ENCODE data around the gene OSBPL3.
A peak's percentile ranks its signal among the peaks of the same experiment; 100 is the strongest.
"Not testable (repeated sequence)": the region's sequence is repeated elsewhere in the genome, so short reads cannot be mapped to it uniquely, and the experiment has no call there.

Gene OSBPL3

DNA sequence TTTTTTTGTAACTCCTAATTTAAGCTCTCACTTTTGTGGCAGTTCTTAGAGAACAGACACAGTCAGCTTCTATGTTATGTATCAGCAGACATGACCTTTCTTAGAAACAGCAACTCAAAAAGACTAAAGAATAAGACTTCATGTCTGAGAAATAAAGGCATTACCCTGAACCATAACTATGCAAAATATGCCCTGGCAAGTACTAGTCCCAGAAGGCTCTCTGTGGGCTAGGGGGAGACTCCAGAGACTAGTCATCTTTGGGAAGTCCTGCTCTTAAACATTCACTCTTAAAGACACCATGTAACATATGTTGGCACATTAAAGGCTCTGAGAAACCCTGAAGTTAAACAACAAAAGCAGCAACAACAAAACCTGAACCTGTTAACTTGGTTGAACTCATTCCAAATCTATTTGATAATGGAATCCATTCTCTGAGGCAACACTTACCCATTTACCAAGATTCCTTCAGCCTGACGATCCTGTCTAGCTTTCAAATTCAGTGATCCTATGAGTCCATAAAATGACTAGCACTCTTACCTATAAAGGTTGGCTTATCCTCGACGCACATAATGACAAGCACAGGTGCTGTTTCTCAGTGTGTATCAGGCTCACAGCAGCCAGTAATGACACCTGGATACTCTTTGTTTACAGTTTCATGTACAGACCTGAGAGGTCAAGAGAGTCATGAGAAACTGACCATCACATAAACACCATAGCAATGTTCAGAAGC lies 62.3 kb downstream of the OSBPL3 start:
- DNase-seq (ENCODE audit: low read depth in 3 of 3): no peak

DNA sequence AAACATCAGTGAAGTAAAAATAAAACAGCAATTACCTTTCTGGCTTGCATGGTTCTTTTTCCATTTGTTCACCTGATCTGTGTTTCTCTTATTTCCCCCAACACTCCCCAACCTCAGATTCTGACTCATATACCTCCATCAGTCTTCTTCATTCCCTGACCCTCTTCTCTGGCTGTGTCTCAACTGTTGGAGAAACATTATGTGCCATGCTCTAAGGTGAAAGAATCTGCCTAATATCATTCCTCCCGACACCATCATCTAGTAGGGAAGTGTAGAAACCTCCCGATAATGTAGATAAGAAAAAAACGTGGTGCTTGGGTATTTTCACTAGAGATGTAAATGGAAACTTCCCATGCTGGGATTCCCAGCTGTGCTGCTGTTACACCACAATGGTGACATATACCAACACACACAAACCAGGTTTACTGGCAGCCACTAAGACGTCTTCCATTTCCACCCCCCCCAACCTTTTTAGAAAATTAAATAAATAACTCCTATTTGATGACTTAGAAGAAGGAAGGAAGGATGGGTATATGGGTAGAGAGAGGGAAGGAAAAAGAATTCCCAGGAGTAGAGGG lies 63.4 kb downstream of the OSBPL3 start:
- no peak for DNase-seq (ENCODE audit: low read depth in 3 of 3)

DNA sequence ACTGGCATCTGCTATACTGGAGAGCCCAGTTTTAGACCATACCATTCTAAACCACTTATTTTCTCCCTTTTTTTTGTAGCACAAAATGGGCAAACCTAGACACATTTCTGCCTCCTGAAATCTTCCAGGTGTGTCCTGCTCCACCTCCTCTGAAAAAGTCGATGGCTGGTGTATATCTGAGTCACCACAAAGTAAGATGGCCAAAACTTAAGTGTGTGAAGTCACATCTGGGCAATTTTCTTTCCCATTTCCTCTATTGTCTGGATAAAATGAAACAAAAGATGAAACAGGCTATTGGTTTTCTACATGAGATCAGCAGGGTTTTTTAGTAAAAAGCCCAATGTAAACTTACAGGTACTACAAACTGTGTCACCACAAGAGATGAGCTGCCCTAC lies 65.5 kb downstream of the OSBPL3 start:
- DNase-seq (ENCODE audit: low read depth in 3 of 3): no peak

- no peak for DNase-seq (ENCODE audit: low read depth in 3 of 3)
These were observed 66.0 kb downstream of the OSBPL3 start for GRCh38 chr7:24913801-24914464.

GRCh38 chr7:24912874-24913514 lies 67.0 kb downstream of the OSBPL3 start:
- no peak for DNase-seq (ENCODE audit: low read depth in 3 of 3)

DNA sequence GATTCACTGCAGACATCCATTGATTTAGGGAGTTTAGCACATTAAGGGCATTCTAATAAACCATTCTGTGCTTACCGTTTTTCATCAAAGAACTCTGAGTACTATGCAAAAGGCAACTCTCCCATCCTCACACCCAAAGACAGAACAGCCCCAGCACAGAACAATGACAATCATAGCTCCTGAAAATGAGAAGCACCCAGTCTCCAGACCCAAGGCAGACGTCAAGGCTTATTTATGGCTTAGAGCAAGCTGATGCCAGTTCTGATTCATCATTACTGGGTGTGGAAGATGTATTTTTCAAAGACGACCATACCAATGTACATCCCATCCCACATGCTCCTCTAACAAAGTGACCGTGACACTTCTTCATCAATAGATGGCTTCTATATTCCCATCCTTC lies 67.6 kb downstream of the OSBPL3 start:
- DNase-seq (ENCODE audit: low read depth in 3 of 3): no peak

DNA sequence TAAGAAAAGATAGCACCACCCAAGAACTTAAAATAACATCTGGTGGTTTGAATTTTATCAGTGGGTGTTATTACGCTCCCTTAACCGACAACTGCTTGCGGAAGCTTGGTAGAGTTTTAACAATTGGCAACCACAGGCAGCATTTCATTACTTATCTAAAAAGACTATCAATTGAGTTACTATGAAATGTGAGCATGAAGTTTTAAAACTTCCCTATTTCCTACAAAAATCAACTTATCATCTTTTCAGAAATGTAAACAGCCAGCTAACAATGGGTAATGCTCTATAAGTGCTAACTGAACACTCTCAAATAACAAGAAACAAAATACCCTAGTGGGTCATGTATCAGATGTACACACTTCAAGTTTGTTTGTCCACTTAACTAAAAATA lies 68.8 kb downstream of the OSBPL3 start:
- DNase-seq (ENCODE audit: low read depth in 3 of 3): no peak

DNA sequence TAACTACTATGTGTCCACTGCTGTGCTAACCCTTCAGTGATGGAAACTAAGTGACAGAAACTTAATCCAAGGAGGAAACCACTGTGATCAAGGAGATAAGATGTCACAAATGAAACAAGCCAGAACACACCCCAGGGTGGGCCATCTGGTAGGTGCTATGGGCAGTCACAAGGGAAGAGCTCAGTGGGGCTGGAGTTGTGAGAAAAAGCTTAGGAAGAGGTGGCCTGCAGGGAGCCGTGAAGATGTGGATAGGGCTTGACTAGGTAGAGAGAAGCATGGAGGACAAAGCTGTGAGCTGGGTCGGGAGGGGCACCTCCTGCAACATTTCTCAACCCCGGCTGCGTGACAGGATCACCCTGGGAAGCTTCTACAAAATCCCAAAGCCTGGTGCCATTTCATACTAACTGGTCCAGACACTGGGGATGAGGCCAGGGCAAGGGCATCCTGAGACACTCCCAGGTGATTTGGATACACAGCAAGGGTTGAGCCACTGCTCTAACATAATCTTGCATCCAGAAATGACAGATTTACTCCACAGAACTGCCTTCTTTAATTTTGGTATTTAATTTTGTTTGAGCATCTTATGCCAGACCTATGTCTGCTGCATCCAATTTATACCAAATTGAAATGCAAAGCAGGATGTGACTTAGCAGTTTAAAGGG lies 69.3 kb downstream of the OSBPL3 start:
- no peak for DNase-seq (ENCODE audit: low read depth in 3 of 3)

- DNase-seq (ENCODE audit: low read depth in 3 of 3): no peak
These were observed 71.3 kb downstream of the OSBPL3 start for GRCh38 chr7:24908727-24909126.

GRCh38 chr7:24908166-24908565 lies 71.8 kb downstream of the OSBPL3 start:
- DNase-seq (ENCODE audit: low read depth in 3 of 3): no peak

DNA sequence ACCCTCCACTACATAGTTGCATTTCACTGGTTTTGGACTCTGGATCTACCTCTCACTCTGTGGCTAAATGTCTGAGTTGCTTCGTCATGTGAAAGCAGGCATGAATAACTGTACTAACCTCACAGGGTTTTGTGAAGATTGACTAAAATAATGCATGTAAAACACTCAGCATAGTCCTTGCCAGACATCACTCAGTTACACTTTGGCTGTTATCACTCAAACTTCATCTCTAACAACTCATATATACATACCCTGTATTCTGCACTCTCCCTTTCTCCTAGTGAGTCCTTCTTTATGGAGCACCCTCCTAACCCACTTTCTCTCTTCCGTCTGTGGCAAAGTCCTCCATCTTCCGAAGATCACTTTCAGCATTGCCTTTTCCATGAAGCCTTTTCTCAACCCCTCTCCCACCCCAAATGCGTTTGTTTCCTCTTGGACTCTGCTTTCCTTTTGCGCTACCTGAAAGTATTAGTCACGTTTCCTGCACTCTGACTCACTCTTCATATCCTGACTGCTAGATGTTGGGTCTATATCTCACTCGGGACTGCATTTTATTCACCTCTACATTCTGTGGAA lies 72.6 kb downstream of the OSBPL3 start:
- DNase-seq (ENCODE audit: low read depth in 3 of 3): peak in 2 of 3 experiments; percentile 19 to 22

GRCh38 chr7:24905996-24906770 lies 73.8 kb downstream of the OSBPL3 start:
- no peak for DNase-seq (ENCODE audit: low read depth in 3 of 3)

- not testable (repeated sequence) for DNase-seq (ENCODE audit: low read depth in 3 of 3)
These were observed 76.0 kb downstream of the OSBPL3 start for GRCh38 chr7:24903992-24904391.

GRCh38 chr7:24903559-24903958 lies 76.4 kb downstream of the OSBPL3 start:
- no peak for DNase-seq (ENCODE audit: low read depth in 3 of 3)

DNA sequence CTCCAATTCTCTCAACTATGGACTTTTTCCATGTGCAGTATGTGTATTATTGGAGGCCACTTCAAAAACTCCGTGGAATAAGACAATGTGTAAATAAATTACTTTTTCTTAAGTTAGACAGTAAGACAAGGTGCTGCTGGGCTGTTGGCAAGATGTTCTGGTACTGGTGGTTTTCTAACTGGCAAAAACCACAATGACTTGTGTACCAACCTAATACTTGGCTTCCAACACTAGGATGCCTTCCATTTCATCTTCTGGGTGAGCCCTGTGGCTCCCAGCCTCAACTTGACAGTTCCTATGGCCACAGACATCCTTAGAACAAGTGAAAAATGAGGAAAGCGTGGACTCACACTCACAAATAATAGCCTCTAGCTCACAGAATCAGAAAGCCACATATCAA lies 77.0 kb downstream of the OSBPL3 start:
- DNase-seq (ENCODE audit: low read depth in 3 of 3): no peak

DNA sequence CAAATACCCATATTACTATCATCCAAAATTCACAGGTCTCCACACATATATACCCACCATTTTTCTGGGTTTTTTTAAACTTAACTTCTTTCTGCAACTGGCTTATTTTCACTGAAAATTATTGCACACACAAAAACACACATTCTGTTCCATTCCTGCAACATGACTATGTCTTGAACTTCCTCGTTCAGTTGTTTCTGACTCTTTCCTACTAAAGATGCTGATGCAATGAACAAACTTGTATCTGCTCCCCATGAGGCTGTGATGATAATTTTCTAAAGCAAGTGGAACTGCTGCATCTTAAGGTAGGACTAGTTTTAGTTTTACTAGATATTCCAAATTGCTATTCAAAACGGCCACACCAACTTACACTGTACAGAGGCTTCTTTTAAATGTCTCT lies 77.7 kb downstream of the OSBPL3 start:
- DNase-seq (ENCODE audit: low read depth in 3 of 3): no peak

- DNase-seq (ENCODE audit: low read depth in 3 of 3): no peak
These were observed 80.1 kb downstream of the OSBPL3 start for GRCh38 chr7:24899905-24900304.

GRCh38 chr7:24899161-24899560 lies 80.8 kb downstream of the OSBPL3 start:
- DNase-seq (ENCODE audit: low read depth in 3 of 3): no peak

GRCh38 chr7:24898691-24899090 lies 81.3 kb downstream of the OSBPL3 start:
- DNase-seq (ENCODE audit: low read depth in 3 of 3): no peak

- DNase-seq (ENCODE audit: low read depth in 3 of 3): no peak
These were observed 83.9 kb downstream of the OSBPL3 start for GRCh38 chr7:24896031-24896501.
